Liver (tissue), 3 donors: ENCODE results near the gene EPHB4.

ENCODE experiments used
- ATF3 ChIP-seq: IDR thresholded peaks from 2 replicates; pipeline ENCODE4 v1.6.1; 2016; ENCODE audit warnings: antibody characterized with exemption
- CTCF ChIP-seq: fragments of 150-350 bp; IDR thresholded peaks from 2 replicates; pipeline ENCODE4 v1.5.1; 2017; ENCODE audit warnings: improper control_type of control experiment, low read depth, low read length; ENCODE audit not compliant: missing input control
- GABPA ChIP-seq, 2 donors: IDR thresholded peaks in 1 of 2; conservative IDR thresholded peaks in 1 of 2; 2 replicates each; pipeline ENCODE4 v1.6.1; 2016; ENCODE audit warnings: antibody characterized with exemption in 2 of 2, mild to moderate bottlenecking in 1 of 2, moderate library complexity in 1 of 2
- JUND ChIP-seq, 2 donors: IDR thresholded peaks; 2 replicates each; pipeline ENCODE4 v1.6.1; 2016; ENCODE audit warnings: antibody characterized with exemption in 2 of 2
- TAF1 ChIP-seq: conservative IDR thresholded peaks from 2 replicates; pipeline ENCODE4 v1.6.1; 2016; ENCODE audit warnings: antibody characterized with exemption, mild to moderate bottlenecking
- YY1 ChIP-seq: IDR thresholded peaks from 2 replicates; pipeline ENCODE4 v1.6.1; 2016; ENCODE audit warnings: antibody characterized with exemption, mild to moderate bottlenecking
- donor health status: healthy.
- donor health status: healthy.

GRCh38 chr7:100791881-100792666, 35.2 kb downstream of the EPHB4 start:
- TF ChIP-seq CTCF, result no peak
- no peak for TF ChIP-seq GABPA (IDR thresholded peaks at IDR 0.05 in 1 of 2, conservative IDR thresholded peaks at IDR 0.05 in 1 of 2)
- no peak for TF ChIP-seq TAF1
- TF ChIP-seq YY1, result no peak
- no peak for TF ChIP-seq JUND (IDR thresholded peaks at IDR 0.05)
- TF ChIP-seq ATF3, result no peak
